IPS DF 4.7 (cell line): ENCODE measurements around the gene TMEM140.
"Not testable (repeated sequence)": the region's sequence is repeated elsewhere in the genome, so short reads cannot be mapped to it uniquely, and the experiment has no call there.

ENCODE experiments used
- DNase-seq: peaks from one replicate; pipeline ENCODE4 v3.0.0-alpha.2; 2013; ENCODE audit warnings: low spot score; ENCODE audit errors: extremely low read depth

TMEM140 gene

DNA sequence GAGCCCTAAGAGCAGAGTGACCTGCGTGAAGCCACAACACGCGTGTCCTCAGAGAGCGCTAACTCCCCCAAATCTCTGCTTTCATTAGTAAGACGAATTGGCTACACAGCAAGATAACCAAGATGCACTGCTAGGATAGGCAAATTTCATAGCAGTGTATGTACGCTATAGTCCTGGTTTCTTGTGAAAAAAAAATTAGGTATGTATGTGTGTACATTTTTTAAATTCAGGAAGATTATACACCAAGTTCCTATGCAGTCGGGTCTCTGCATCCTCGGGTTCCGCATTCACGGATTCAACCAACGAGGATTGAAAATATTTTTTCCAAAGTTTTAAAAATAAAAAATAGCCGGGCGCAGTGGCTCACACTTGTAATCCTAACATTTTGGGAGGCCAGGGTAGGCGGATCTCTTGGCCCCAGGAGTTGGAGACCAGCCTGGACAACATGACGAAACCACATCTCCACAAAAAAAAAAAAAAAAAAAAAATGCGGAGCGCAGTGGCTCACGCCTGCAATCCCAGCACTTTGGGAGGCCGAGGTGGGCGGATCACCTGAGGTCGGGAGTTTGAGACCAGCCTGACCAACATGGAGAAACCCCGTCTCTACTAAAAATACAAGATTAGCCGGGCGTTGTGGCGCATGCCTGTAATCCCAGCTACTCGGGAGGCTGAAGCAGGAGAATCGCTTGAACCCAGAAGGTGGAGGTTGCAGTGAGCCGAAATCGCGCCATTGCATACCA is 64.2 kb downstream of the TMEM140 start:
- not testable (repeated sequence) for DNase-seq

- no peak for DNase-seq
These were observed 66.0 kb downstream of the TMEM140 start for GRCh38 chr7:135213831-135214230.

- DNase-seq: no peak
These were observed 67.3 kb downstream of the TMEM140 start for GRCh38 chr7:135215180-135215579.

DNA sequence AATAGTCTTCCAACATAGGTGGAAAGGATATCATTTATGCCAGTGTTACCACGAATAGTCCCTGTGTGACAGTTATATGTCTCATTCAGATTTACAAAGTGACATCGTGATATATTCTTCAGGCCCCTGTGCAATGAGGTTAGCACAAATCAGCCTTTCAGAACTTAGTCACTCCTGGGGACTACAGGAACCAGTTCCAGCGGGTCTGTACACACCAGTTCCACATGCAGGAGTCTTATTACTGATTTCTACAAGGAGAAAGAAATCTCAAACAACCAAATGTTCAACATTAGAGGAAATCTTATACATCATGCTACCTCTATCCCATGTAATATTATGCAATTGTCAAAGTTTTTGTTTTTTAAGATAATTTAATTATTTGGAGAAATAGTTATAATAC is 67.8 kb downstream of the TMEM140 start:
- no peak for DNase-seq
